Heart left ventricle (tissue), 13 donors: ENCODE data around the gene GTF2F2.

ENCODE experiments used
- POLR2A ChIP-seq, 2 donors: fragments of 450-650 bp; IDR thresholded peaks; one replicate each; pipeline ENCODE4 v1.6.1; 2017; ENCODE audit warnings: antibody characterized with exemption in 2 of 2, mild to moderate bottlenecking in 2 of 2, moderate library complexity in 2 of 2
- TF ChIP-seq, protein P1 (sequence below), 12 donors: fragments of 200-600 bp; sonication (generic) in 4 of 12; IDR thresholded peaks; one replicate each; pipeline versions ENCODE4 v1.5.0 to v1.8.0; 2018 to 2022; ENCODE audit warnings: antibody characterized with exemption in 12 of 12, mild to moderate bottlenecking in 5 of 12
- donor health status: ischemic (EF 13 %, LVEDD 7.1; RV severe dilation, severe dysfunction).
- donor health status: DM: no; HTN: yes; CAD: no.
- donor health status: DM: no; HTN: no; CAD: no.
- donor health status: ischemic (EF 25% LVEDD 6.9; RV normal size, moderate dysfunction).
- donor health status: ischemic (EF 25% LVEDD 5.7; RV mildly dilated, moderate dysfunction).
- donor health status: ischemic (EF 35%, LVEDD 5.7; RV mildly dilated, moderate dysfunction).
- donor health status: nonischemic (EF 11% LVEDD 7.7; RV severe dilation, severe dysfunction).
- donor health status: DM: yes; HTN: yes; CAD: no.
- donor health status: PGD.
- donor health status: ischemic (EF 29% LVEDD 5.4; RV normal size, mild dysfunction).
- donor health status: nonischemic (EF 23%, LVEDD 6.1; RV moderate dilation, normal function).

- TF ChIP-seq, protein P1, sequence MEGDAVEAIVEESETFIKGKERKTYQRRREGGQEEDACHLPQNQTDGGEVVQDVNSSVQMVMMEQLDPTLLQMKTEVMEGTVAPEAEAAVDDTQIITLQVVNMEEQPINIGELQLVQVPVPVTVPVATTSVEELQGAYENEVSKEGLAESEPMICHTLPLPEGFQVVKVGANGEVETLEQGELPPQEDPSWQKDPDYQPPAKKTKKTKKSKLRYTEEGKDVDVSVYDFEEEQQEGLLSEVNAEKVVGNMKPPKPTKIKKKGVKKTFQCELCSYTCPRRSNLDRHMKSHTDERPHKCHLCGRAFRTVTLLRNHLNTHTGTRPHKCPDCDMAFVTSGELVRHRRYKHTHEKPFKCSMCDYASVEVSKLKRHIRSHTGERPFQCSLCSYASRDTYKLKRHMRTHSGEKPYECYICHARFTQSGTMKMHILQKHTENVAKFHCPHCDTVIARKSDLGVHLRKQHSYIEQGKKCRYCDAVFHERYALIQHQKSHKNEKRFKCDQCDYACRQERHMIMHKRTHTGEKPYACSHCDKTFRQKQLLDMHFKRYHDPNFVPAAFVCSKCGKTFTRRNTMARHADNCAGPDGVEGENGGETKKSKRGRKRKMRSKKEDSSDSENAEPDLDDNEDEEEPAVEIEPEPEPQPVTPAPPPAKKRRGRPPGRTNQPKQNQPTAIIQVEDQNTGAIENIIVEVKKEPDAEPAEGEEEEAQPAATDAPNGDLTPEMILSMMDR (IDR thresholded peaks at IDR 0.05) = no peak
- TF ChIP-seq POLR2A (IDR thresholded peaks at IDR 0.05) = no peak
Measured at GRCh38 chr13:45109102-45109720, 11.1 kb upstream of the GTF2F2 start.
